Epithelial cell of proximal tubule (primary cell): ENCODE measurements around the gene MLH3. TPM values are rescaled to one million over a fixed set of nuclear protein-coding genes. Genes with fewer than 3 reads are reported as not detected.

Experiments
- DNase-seq: peaks from one replicate; pipeline ENCODE4 v3.0.0-alpha.2; 2011; ENCODE audit warnings: low read depth
- H3K4me3 ChIP-seq: 2 replicates; pipeline ENCODE4 v1.5.1; 2011; ENCODE audit warnings: low read depth, mild to moderate bottlenecking, low read length
- CTCF ChIP-seq: conservative IDR thresholded peaks from 2 replicates; pipeline ENCODE4 v1.5.1; 2012; ENCODE audit warnings: low read depth, mild to moderate bottlenecking, low read length
- total RNA-seq: library from RNA; depleted of rRNA; stranded (reverse); fragments of >200 nt; gene quantifications from 2 replicates; pipeline ENCODE4 v1.2.3, GENCODE V29; 2015

Gene MLH3
- total RNA-seq, 1 donor from 2014 or later, result 10.3 TPM

GRCh38 chr14:74975059-74975810 is 76.0 kb downstream of the MLH3 start:
- DNase-seq, result no peak
- H3K4me3 ChIP-seq, result no peak overlapping the region
- no peak for TF ChIP-seq CTCF

- TF ChIP-seq CTCF, result no peak
- H3K4me3 ChIP-seq, result no peak overlapping the region
- no peak for DNase-seq
These were observed 76.8 kb downstream of the MLH3 start for GRCh38 chr14:74974364-74975058.

- TF ChIP-seq CTCF, result no peak
- H3K4me3 ChIP-seq, result no peak overlapping the region
- no peak for DNase-seq
These were observed 77.3 kb downstream of the MLH3 start for GRCh38 chr14:74973905-74974363.

GRCh38 chr14:74973003-74973653 is 78.1 kb downstream of the MLH3 start:
- no peak overlapping the region for H3K4me3 ChIP-seq
- no peak for DNase-seq
- no peak for TF ChIP-seq CTCF

- no peak for TF ChIP-seq CTCF
- DNase-seq, result no peak
- H3K4me3 ChIP-seq, result no peak overlapping the region
These were observed 82.5 kb downstream of the MLH3 start for GRCh38 chr14:74968811-74969210.

GRCh38 chr14:74965486-74966153 is 85.6 kb downstream of the MLH3 start:
- no peak overlapping the region for H3K4me3 ChIP-seq
- DNase-seq, result no peak
- no peak for TF ChIP-seq CTCF
